Tibial nerve (tissue), 4 donors: Measurements from ENCODE around the gene HMOX2. TPM values are rescaled to one million over a fixed set of nuclear protein-coding genes. Genes with fewer than 3 reads are reported as not detected.

Experiments
- DNase-seq, 2 donors: peaks; one replicate each; pipeline ENCODE4 v3.0.0-alpha.2; 2019; ENCODE audit warnings: low spot score in 2 of 2
- H3K27ac ChIP-seq, 4 donors: fragments of 200-600 bp; sonication (generic) in 3 of 4; one replicate each; pipeline ENCODE4 v1.5.1; 2017 to 2019; ENCODE audit warnings: mild to moderate bottlenecking in 1 of 4
- H3K27me3 ChIP-seq, 2 donors: fragments of 200-600 bp; sonication (generic) in 1 of 2; one replicate each; pipeline versions ENCODE4 v1.5.1 to v1.6.0; 2017 to 2019
- H3K36me3 ChIP-seq, 3 donors: fragments of 200-600 bp; sonication (generic); one replicate each; pipeline ENCODE4 v1.5.1; 2018 to 2019
- H3K4me1 ChIP-seq, 4 donors: fragments of 200-600 bp; sonication (generic) in 3 of 4; one replicate each; pipeline ENCODE4 v1.5.1; 2017 to 2019
- H3K4me3 ChIP-seq, 4 donors: fragments of 200-600 bp; sonication (generic) in 3 of 4; one replicate each; pipeline ENCODE4 v1.5.1; 2017 to 2019; ENCODE audit warnings: mild to moderate bottlenecking in 1 of 4, moderate library complexity in 1 of 4
- H3K9me3 ChIP-seq, 4 donors: fragments of 200-600 bp; sonication (generic) in 3 of 4; one replicate each; pipeline ENCODE4 v1.5.1; 2017 to 2019
- EP300 ChIP-seq, 2 donors: sonication (generic); formaldehyde crosslinking; IDR thresholded peaks; one replicate each; pipeline ENCODE4 v1.6.1; 2017; ENCODE audit warnings: antibody characterized with exemption in 2 of 2, mild to moderate bottlenecking in 1 of 2
- POLR2A ChIP-seq, 2 donors: fragments of 450-650 bp; IDR thresholded peaks; one replicate each; pipeline ENCODE4 v1.6.1; 2017; ENCODE audit warnings: antibody characterized with exemption in 2 of 2, mild to moderate bottlenecking in 2 of 2, moderate library complexity in 2 of 2
- WGBS, 2 donors: methylation state at CpG; one replicate each; pipeline ENCODE4 v1.1.5; 2018; 5-methylcytosine and 5-hydroxymethylcytosine counted together
- total RNA-seq, 4 donors: library from RNA; depleted of rRNA; stranded (reverse); fragments of >200 nt; gene quantifications; one replicate each; pipeline ENCODE4 v1.1.0, GENCODE V29; 2016
- TF ChIP-seq, protein P1 (sequence below), 5 experiments: fragments of 200-600 bp in 3 of 5; fragments of 450-650 bp in 2 of 5; sonication (generic) in 3 of 5; IDR thresholded peaks; one replicate each; pipeline ENCODE4 v1.5.1; 2016 to 2019; ENCODE audit warnings: antibody characterized with exemption in 5 of 5, mild to moderate bottlenecking in 3 of 5, moderate library complexity in 2 of 5

The HMOX2 gene
- total RNA-seq, 4 donors from 2014 or later, result 55.7 to 75.6 (median 63.1) TPM

DNA sequence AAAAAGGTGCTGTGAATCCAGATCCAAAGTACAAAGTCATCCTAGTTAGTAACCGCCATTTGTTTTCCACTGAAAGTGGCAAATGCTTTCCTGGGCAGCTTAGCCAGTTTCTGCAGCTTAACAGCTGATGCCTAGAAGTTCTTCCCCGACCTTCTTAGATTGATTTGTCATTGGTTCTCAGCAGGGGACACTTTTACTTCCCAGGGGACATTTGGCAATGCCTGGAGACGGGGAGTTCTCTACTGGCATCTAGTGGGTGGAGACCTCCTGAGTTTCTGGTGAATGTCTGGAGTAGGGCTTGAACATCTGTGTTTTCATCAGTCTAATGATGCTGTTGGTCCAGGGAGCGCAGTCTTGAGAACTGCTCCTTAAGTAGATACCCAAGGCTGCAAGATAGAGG lies 43.0 kb upstream of the HMOX2 start:
- no peaks in the 10 kb centered on the region for H3K9me3 ChIP-seq
- no peaks in the 10 kb centered on the region for H3K27me3 ChIP-seq
- 80 to 92% methylated on average over 4 of the region's 4 CpGs for WGBS, 2 donors
- no peak overlapping the region for H3K4me3 ChIP-seq
- H3K36me3 ChIP-seq, result peaks cover 3 to 84% (median 4%) of the 10 kb centered on the region in 3 donors
- TF ChIP-seq POLR2A (IDR thresholded peaks at IDR 0.05) (no peak), EP300 (IDR thresholded peaks at IDR 0.05) (no peak)
- TF ChIP-seq, protein P1, sequence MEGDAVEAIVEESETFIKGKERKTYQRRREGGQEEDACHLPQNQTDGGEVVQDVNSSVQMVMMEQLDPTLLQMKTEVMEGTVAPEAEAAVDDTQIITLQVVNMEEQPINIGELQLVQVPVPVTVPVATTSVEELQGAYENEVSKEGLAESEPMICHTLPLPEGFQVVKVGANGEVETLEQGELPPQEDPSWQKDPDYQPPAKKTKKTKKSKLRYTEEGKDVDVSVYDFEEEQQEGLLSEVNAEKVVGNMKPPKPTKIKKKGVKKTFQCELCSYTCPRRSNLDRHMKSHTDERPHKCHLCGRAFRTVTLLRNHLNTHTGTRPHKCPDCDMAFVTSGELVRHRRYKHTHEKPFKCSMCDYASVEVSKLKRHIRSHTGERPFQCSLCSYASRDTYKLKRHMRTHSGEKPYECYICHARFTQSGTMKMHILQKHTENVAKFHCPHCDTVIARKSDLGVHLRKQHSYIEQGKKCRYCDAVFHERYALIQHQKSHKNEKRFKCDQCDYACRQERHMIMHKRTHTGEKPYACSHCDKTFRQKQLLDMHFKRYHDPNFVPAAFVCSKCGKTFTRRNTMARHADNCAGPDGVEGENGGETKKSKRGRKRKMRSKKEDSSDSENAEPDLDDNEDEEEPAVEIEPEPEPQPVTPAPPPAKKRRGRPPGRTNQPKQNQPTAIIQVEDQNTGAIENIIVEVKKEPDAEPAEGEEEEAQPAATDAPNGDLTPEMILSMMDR (IDR thresholded peaks at IDR 0.05), result no peak
- peaks cover 0 to 3% (median 0%) of the 10 kb centered on the region in 4 donors for H3K4me1 ChIP-seq
- DNase-seq, result no peak
- H3K27ac ChIP-seq, result no peak overlapping the region

DNA sequence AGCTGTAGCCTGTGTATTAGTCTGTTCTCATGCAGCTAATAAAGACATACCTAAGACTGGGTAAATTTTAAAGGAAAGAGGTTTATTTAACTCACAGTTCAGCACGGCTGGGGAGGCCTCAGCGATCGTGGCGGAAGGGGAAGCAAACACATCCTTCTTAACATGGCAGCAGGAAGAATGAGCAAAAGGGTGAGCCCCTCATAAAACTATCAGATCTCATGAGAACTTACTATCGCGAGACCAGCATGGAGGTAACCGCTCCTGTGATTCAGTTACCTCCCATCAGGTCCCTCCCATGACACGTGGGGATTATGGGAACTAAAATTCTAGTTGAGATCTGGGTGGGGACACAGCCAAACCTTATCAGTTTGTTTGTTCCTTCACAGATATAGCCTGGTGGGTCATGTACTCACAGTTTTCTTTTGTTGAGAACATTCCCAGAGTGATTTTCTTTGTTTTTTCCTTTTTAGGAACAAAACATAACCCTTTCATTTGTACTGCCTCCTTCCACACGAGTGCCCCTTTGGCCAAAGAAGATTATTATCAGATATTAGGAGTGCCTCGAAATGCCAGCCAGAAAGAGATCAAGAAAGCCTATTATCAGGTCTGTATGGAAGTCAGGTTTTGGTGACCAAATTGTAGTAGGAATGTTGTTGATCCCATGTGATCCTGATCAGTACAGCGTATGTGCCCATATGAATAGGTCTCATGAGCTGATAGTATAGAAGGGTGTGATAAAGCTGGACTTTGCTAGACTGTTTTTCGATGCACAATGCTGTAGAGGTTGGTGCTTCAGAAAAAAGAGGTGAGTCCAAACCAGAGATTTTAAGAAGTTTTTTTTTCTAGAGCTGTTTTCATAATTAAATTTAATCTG lies 42.0 kb upstream of the HMOX2 start:
- H3K4me1 ChIP-seq, result no peaks in the 10 kb centered on the region
- H3K36me3 ChIP-seq, result peaks cover 3 to 85% (median 4%) of the 10 kb centered on the region in 3 donors
- WGBS, 2 donors, result 90 to 91% methylated on average over 12 of the region's 12 CpGs

DNA sequence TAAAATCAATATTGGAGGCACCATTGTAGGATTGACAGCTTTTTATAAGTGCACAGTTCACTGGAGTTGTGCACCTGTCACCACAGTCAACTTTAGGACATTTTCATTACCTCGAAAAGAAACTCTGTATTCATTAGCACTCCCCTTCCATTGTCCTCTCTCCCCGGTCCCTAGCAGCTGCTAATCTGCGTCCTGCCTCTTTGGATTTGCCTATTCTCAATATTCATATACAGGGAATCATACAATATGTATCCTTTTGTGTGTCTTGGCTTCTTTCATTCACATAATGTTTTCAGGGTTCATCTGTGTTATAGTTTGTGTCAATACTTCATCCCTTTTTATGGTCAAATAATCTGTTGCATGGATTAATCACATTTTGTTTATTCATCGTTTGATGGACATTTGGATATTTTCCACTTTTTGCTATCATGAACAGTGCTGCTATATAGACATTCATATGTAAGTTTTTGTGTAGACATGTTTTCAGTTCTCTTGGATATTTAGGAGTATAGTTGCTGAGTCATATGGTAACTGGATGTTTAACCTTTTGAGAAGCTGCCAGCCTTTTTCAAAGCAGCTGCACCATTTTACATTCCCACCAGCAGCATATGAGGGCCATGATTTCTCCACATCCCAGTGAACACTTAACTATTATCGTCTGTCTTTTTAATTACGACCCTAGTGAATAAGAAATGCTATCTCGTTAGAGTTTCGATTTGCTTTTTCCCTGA lies 40.7 kb upstream of the HMOX2 start:
- DNase-seq, result no peak
- TF ChIP-seq POLR2A (IDR thresholded peaks at IDR 0.05), result no peak
- TF ChIP-seq, protein P1 (IDR thresholded peaks at IDR 0.05), result no peak
- no peak for TF ChIP-seq EP300 (IDR thresholded peaks at IDR 0.05)
- Histone ChIP-seq H3K4me1 (no peaks in the 10 kb centered on the region), H3K36me3 (peaks cover 3 to 91% (median 4%) of the 10 kb centered on the region in 3 donors), H3K27ac (no peak overlapping the region), H3K4me3 (no peak overlapping the region), H3K9me3 (no peaks in the 10 kb centered on the region), H3K27me3 (no peaks in the 10 kb centered on the region)
- 79 to 83% methylated on average over 8 of the region's 8 CpGs for WGBS, 2 donors

More for the DNA sequence above, 42.0 kb upstream of the HMOX2 start:
- no peak for TF ChIP-seq EP300 (IDR thresholded peaks at IDR 0.05)
- TF ChIP-seq, protein P1 (IDR thresholded peaks at IDR 0.05), result no peak
- no peak for TF ChIP-seq POLR2A (IDR thresholded peaks at IDR 0.05)
- H3K27ac ChIP-seq, result no peak overlapping the region
- H3K27me3 ChIP-seq, result no peaks in the 10 kb centered on the region
- no peak overlapping the region for H3K4me3 ChIP-seq
- no peaks in the 10 kb centered on the region for H3K9me3 ChIP-seq
- no peak for DNase-seq

DNA sequence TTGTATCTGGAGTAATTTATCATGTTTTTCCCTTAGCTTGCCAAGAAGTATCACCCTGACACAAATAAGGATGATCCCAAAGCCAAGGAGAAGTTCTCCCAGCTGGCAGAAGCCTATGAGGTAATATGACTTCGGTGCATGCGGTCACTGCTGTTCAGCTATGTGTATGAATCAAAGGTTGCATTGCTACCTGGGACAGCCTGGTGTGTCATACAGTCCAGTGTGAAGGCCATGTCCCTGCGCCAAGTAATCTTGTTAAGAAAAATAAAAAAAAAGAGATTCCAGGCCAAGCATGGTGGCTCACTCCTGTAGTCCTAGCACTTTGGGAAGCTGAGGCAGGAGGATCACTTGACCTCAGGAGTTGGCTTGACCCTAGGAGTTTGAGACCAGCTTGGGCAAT lies 38.8 kb upstream of the HMOX2 start:
- no peak for DNase-seq
- TF ChIP-seq POLR2A (IDR thresholded peaks at IDR 0.05) (no peak), EP300 (IDR thresholded peaks at IDR 0.05) (no peak)
- Histone ChIP-seq H3K27me3 (no peaks in the 10 kb centered on the region), H3K36me3 (peaks cover 3 to 95% (median 5%) of the 10 kb centered on the region in 3 donors), H3K4me1 (no peaks in the 10 kb centered on the region), H3K27ac (no peak overlapping the region), H3K4me3 (no peak overlapping the region), H3K9me3 (no peaks in the 10 kb centered on the region)
- 95 to 97% methylated on average over 3 of the region's 3 CpGs for WGBS, 2 donors

DNA sequence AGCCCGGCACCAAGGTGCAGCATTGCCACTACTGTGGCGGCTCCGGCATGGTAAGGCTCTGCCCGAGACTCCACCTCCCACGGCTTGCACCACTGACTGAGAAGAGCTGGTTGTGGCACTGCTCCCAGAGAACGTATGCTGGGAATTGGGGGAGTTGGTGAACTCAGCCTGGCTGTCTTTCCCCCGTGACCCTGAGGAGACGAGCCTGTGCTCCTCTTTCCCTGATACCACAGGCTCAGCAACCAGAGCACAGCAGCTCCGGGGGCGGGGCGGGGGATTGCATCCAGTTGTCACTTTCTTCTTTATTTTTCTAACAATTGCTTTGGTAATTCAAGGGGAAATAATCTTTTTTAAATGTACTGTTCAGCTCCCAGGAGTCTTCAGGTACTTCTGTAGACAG lies 33.8 kb upstream of the HMOX2 start:
- DNase-seq, result no peak
- no peaks in the 10 kb centered on the region for H3K9me3 ChIP-seq
- H3K4me1 ChIP-seq, result no peaks in the 10 kb centered on the region
- WGBS, 2 donors, result 90 to 94% methylated on average over 11 of the region's 11 CpGs
- no peaks in the 10 kb centered on the region for H3K27me3 ChIP-seq
- TF ChIP-seq, protein P1 (IDR thresholded peaks at IDR 0.05), result no peak
- no peak for TF ChIP-seq POLR2A (IDR thresholded peaks at IDR 0.05)
- no peak for TF ChIP-seq EP300 (IDR thresholded peaks at IDR 0.05)
- peaks cover 6 to 100% (median 22%) of the 10 kb centered on the region in 3 donors for H3K36me3 ChIP-seq
- no peak overlapping the region for H3K27ac ChIP-seq
- no peak overlapping the region for H3K4me3 ChIP-seq
